HS-5 (cell line): ENCODE data around the gene RAB35.
"Not testable (repeated sequence)": the region's sequence is repeated elsewhere in the genome, so short reads cannot be mapped to it uniquely, and the experiment has no call there.

Experiments used
- DNase-seq: peaks from one replicate; pipeline ENCODE4 v3.0.0-alpha.2; 2012; ENCODE audit warnings: low read depth

RAB35 gene

DNA sequence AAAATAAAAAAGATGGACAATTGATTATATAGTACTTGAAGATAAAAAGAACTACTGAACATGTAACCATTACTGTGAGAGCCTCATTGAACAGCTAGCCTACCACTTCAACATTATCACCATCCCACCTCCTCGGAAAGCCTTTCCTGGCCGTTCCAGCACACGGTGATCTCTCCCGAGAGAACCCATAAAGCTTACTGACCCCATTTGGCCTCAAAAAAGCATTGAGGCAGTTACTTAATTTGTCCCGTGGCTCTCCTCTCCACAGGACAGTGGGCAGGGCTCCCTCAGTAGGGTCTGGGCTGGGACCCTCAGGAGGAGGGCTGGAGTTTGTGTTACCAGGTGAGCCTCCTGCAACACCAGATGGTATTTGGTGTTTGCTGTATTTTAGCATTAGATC is 55.8 kb downstream of the RAB35 start:
- DNase-seq: no peak

- DNase-seq: no peak
Observed at GRCh38 chr12:120060196-120060595, 56.4 kb downstream of the RAB35 start.

- no peak for DNase-seq
Observed at GRCh38 chr12:120056739-120057138, 59.8 kb downstream of the RAB35 start.

DNA sequence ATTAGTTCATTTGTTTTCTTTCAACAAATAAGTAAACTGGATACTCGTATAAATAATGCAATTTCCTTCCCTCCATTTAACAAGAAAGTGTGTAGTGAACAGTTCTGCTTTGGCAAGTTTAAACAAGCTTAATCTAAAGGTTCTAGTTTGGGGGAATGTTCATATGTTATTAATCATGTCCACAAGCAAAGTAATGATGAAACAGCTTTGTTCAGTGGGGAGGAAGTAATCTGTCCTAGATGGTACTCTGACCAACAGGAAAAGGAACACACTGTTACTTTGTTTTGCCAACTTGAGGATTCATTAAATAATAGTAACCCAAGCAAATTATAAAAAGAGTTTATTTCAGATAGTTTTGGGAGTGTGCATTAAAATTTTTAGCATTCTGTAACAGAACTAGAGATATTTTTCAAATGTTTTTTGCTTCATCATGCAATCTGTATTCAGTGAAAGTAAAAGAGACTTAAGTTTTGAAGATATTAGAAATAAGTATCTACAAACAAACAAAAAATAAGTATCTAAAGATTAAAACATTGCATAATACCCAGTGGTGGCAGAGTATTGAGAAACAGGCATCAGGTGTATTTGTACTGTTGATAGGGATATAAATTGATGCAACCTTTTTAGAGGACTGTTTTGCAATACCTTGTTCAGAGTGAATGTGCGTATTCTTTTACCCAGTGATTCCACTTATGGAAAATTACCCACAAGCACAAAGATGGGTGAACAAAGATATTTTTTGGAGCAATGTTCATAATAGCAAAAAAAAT is 61.1 kb downstream of the RAB35 start:
- DNase-seq: peak; percentile 56

GRCh38 chr12:120054293-120054692 is 62.3 kb downstream of the RAB35 start:
- DNase-seq: no peak

- no peak for DNase-seq
Observed at GRCh38 chr12:120051535-120051934, 65.0 kb downstream of the RAB35 start.

GRCh38 chr12:120049426-120049825 is 67.1 kb downstream of the RAB35 start:
- DNase-seq: no peak

- DNase-seq: no peak
Observed at GRCh38 chr12:120048263-120048662, 68.3 kb downstream of the RAB35 start.

DNA sequence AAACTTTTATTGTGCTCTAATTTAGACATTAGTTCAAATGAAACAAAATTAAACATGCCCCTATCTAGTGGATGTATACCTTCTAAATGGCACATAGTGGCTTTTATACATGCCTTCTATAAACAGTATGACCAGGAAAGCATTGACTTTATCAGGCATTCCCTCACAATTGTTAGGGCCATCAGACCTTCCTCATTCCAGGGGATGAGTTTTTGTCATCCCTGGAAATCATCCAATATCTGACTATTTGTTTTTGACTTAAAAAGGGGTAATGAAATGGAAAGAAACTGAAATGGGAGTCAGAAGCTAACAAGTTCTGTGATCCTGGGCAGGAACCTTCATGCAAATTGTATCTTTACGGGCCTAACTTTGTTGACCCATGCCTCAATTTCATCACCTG is 69.5 kb downstream of the RAB35 start:
- no peak for DNase-seq

- not testable (repeated sequence) for DNase-seq
Observed at GRCh38 chr12:120045367-120045766, 71.2 kb downstream of the RAB35 start.
